Peyer's patch (tissue), 4 donors: ENCODE measurements around the gene PXDC1.

ENCODE experiments used
- POLR2A ChIP-seq, 2 donors: fragments of 450-650 bp; IDR thresholded peaks; one replicate each; pipeline ENCODE4 v1.5.1; 2017; ENCODE audit warnings: antibody characterized with exemption in 2 of 2, mild to moderate bottlenecking in 2 of 2, moderate library complexity in 2 of 2
- TF ChIP-seq, protein P1 (sequence below), 6 experiments: fragments of 450-650 bp in 4 of 6; fragments of 200-600 bp in 2 of 6; sonication (generic) in 1 of 6; IDR thresholded peaks; one replicate each; pipeline ENCODE4 v1.5.1; 2017 to 2019; ENCODE audit warnings: antibody characterized with exemption in 6 of 6, mild to moderate bottlenecking in 3 of 6, moderate library complexity in 1 of 6

- TF ChIP-seq, protein P1, sequence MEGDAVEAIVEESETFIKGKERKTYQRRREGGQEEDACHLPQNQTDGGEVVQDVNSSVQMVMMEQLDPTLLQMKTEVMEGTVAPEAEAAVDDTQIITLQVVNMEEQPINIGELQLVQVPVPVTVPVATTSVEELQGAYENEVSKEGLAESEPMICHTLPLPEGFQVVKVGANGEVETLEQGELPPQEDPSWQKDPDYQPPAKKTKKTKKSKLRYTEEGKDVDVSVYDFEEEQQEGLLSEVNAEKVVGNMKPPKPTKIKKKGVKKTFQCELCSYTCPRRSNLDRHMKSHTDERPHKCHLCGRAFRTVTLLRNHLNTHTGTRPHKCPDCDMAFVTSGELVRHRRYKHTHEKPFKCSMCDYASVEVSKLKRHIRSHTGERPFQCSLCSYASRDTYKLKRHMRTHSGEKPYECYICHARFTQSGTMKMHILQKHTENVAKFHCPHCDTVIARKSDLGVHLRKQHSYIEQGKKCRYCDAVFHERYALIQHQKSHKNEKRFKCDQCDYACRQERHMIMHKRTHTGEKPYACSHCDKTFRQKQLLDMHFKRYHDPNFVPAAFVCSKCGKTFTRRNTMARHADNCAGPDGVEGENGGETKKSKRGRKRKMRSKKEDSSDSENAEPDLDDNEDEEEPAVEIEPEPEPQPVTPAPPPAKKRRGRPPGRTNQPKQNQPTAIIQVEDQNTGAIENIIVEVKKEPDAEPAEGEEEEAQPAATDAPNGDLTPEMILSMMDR (IDR thresholded peaks at IDR 0.05): no peak
- no peak for TF ChIP-seq POLR2A (IDR thresholded peaks at IDR 0.05)
Observed at GRCh38 chr6:3729603-3730344, 21.7 kb downstream of the PXDC1 start.
